IPS DF 4.7 (cell line): ENCODE data around the gene KLHDC7B.

Source experiments
- DNase-seq: peaks from one replicate; pipeline ENCODE4 v3.0.0-alpha.2; 2013; ENCODE audit warnings: low spot score; ENCODE audit errors: extremely low read depth

KLHDC7B gene

DNA sequence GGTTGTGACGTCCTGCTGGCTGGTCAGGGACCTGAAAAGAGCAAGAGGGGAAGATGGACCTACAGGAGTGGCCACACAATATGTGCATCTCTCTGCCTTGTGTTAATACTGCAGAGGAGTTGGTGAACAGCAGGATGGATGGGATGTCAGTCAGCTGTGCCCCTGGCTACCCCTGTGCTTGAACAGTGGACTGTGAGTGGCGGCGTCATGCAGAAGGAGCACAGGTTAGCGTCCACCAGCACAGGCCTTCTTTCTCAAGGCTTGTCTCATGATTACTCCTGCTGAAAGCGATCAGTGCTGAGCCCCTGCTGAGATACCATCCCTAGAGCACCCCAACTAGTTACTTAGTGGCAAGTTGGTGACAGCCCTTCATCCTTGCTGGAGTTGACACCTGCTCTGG, 40.7 kb downstream of the KLHDC7B start:
- no peak for DNase-seq

GRCh38 chr22:50587407-50587806, 41.7 kb downstream of the KLHDC7B start:
- DNase-seq = no peak

- DNase-seq = no peak
Observed at GRCh38 chr22:50595189-50595588, 49.5 kb downstream of the KLHDC7B start.

- no peak for DNase-seq
Observed at GRCh38 chr22:50597097-50597496, 51.4 kb downstream of the KLHDC7B start.

DNA sequence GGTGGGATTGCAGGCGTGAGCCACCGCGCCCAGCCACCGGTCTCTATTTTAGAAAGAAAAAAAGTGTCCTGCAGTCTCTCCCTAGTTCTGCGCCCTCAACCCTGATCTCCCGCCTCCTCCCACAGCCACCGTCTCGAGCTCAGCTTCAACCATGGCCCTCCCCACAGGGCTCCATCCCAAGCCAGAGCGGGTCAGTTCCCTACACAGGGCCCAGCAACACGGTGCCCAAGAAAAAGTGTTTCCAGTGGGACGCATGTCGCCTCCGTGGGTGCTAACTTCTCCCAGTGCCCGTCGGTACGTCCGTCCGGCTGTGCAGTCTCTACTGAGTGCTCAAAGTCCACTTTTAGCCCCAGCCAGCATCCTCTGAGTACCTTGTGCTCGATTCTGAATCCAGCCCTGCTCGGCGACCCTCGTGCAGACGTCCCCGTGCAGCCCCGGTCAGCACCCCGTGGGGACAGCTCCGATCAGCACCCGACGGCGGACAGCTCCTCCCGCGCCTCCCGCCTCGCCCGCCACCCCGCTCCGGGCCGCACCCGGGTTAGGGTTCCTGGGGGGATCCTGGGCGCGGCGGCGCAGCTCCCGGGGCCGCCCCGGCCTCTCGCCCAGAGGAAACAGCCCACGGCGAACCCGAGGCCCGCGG, 54.2 kb downstream of the KLHDC7B start:
- no peak for DNase-seq

- DNase-seq = no peak
Observed at GRCh38 chr22:50600538-50600937, 54.8 kb downstream of the KLHDC7B start, which contains the start of gene MAPK8IP2. MAPK8IP2 (plus strand) TSS chr22:50600793; CDS start chr22:50600819, 26 bp downstream.
